Activated CD8-positive, alpha-beta T cell treated with anti-CD3 and anti-CD28 coated beads for 36 hours (primary cell): ENCODE measurements around the gene LCE7A. TPM values are rescaled to one million over a fixed set of nuclear protein-coding genes. Genes with fewer than 3 reads are reported as not detected.

Experiments
- ATAC-seq: fragments of 200-7000 bp; cut with Tn5 transposase; one replicate; pipeline ENCODE4 v1.10.0; 2021; ENCODE audit warnings: mild to moderate bottlenecking, moderate library complexity
- CTCF ChIA-PET: fragments of 350-600 bp; sonication (Branson Sonifier 250); formaldehyde crosslinking; loops from one replicate; lab custom pipeline; 2021; ENCODE audit warnings: antibody characterized with exemption; lab: Charles Lee
- POLR2A ChIA-PET: fragments of 350-600 bp; sonication (Branson Sonifier 250); formaldehyde crosslinking; loops from one replicate; lab custom pipeline; 2021; ENCODE audit warnings: antibody characterized with exemption; lab: Charles Lee
- DNase-seq: peaks from one replicate; pipeline ENCODE4 v3.0.0-alpha.2; 2020
- H3K27ac Mint-ChIP-seq: one replicate; pipeline ENCODE4 v1.8.0; 2021; ENCODE audit warnings: mild to moderate bottlenecking, mixed read lengths
- H3K27me3 Mint-ChIP-seq: one replicate; pipeline ENCODE4 v1.8.0; 2021; ENCODE audit warnings: mixed read lengths
- H3K36me3 Mint-ChIP-seq: one replicate; pipeline ENCODE4 v1.8.0; 2021; ENCODE audit warnings: low read depth, mixed read lengths
- H3K4me1 Mint-ChIP-seq: one replicate; pipeline ENCODE4 v1.8.0; 2021; ENCODE audit warnings: low read depth, mixed read lengths
- H3K4me3 Mint-ChIP-seq: one replicate; pipeline ENCODE4 v1.8.0; 2021; ENCODE audit warnings: mild to moderate bottlenecking, moderate library complexity, mixed read lengths
- H3K9me3 Mint-ChIP-seq: one replicate; pipeline ENCODE4 v1.8.0; 2021; ENCODE audit warnings: mixed read lengths
- intact Hi-C: fragments of 100-400 bp; cut with micrococcal nuclease; formaldehyde crosslinking; loops from one replicate; pipeline ENCODE4 v1.10.0; 2022
- total RNA-seq, 2 experiments: library from RNA; stranded (reverse); gene quantifications; one replicate each; pipeline ENCODE4 v1.2.3, GENCODE V29; 2021
- TF ChIP-seq, protein P1 (sequence below): fragments of 200-600 bp; IDR thresholded peaks from one replicate; pipeline ENCODE4 v1.8.0; 2022; ENCODE audit warnings: antibody characterized with exemption, mild to moderate bottlenecking

LCE7A gene
- total RNA-seq, 2 experiments from 2014 or later, result not detected

DNA sequence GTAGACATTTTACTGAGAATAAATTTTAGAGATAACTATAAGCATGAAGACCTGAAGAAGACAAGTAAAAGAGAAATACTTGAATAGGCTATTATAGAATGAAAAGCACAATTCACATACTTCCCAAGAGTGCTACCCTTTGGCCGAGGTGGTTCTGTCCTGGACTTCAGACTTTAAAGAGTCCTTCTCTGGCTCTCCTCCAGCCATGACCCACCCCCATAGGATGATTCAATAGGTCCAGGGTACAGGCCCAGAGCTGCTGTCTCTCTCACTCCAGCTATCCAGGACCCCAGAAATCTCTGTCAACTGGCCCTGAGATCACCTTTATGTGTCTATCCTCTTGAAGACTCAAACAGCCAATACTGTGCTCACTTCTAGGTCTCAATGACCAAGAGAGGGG lies 17.0 kb downstream of the LCE7A start:
- no peak for ATAC-seq

DNA sequence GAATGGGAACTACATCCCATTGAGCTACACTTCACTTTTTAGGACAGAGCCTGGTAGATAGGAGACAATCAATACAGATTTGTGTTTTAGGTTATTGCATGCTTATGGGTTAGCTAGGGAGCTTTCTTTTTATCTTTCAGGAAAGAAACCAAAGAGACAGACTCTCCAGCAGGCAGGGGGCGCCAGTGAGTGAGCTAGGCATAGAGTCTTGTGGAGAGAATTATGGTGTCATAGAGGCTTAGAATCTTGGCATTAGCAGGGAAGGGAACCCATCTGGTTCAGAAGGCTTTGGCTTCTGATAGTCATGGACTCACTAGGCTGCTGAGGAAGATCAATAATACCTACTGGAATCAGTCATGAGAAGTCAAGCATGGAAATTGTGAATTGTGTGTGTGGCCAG lies 18.2 kb downstream of the LCE7A start, which contains the start of gene SMCP:
Gene SMCP, plus strand, starts transcription at position 281 of the 400 bp plus-strand sequence. CDS start 6,101 bp downstream, outside the sequence.
- no peak within 1 kb of the TSS for H3K4me3 Mint-ChIP-seq
- intact Hi-C loops, result loop anchor here (10.0 kb wide), 1 partner anchor 347 kb away; no protein-coding TSS in a partner anchor
- CTCF ChIA-PET, result interaction anchor here (0.6 to 2.2 kb wide), 7 partner anchors 48 to 345 kb away, joined by 3 to 8 read pairs (median 4); no protein-coding TSS in a partner anchor

More for the DNA sequence above, 17.0 kb downstream of the LCE7A start:
- intact Hi-C loops, result loop anchor here (10.0 kb wide), 1 partner anchor 348 kb away; no protein-coding TSS in a partner anchor
- CTCF ChIA-PET, result no interaction called here
- POLR2A ChIA-PET, result no interaction called here
- H3K36me3 Mint-ChIP-seq, result no peaks in the 10 kb centered on the region
- no peaks in the 10 kb centered on the region for H3K4me1 Mint-ChIP-seq
- H3K4me3 Mint-ChIP-seq, result no peak overlapping the region
- H3K27ac Mint-ChIP-seq, result no peak overlapping the region
- TF ChIP-seq, protein P1, sequence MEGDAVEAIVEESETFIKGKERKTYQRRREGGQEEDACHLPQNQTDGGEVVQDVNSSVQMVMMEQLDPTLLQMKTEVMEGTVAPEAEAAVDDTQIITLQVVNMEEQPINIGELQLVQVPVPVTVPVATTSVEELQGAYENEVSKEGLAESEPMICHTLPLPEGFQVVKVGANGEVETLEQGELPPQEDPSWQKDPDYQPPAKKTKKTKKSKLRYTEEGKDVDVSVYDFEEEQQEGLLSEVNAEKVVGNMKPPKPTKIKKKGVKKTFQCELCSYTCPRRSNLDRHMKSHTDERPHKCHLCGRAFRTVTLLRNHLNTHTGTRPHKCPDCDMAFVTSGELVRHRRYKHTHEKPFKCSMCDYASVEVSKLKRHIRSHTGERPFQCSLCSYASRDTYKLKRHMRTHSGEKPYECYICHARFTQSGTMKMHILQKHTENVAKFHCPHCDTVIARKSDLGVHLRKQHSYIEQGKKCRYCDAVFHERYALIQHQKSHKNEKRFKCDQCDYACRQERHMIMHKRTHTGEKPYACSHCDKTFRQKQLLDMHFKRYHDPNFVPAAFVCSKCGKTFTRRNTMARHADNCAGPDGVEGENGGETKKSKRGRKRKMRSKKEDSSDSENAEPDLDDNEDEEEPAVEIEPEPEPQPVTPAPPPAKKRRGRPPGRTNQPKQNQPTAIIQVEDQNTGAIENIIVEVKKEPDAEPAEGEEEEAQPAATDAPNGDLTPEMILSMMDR, result no peak
- H3K9me3 Mint-ChIP-seq, result no peaks in the 10 kb centered on the region
- DNase-seq, result no peak
- peaks cover 11% of the 10 kb centered on the region for H3K27me3 Mint-ChIP-seq

DNA sequence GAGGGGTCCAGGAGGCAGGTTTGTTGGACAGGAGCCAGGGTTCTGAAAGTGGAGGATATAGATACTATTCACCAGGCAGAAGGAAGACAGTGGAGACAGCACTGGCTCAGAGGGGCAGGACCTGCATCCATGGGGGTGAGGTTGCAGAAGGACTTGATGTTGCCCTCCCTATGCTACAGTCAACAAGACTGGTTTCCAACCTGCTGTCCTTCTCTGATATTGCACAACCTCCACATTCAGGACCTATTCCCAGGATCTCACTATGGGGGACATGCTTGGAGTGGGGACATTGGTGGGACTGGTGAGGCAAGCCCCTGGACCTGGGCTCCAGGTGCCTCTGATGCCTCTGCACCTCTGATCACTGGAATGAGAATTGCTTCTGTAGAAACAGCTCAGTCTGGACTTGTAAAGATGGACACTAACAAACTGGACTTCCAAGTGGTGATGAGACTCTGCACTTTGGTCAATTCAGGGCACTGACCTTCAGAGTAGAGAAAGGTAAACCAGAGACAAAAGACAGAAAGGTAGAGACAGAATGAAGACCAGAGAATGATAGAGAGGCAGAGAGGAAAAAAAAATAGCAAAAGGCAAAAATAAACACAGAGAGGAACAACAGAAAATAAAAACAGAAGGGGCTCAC lies 19.9 kb downstream of the LCE7A start:
- H3K36me3 Mint-ChIP-seq, result no peaks in the 10 kb centered on the region
- ATAC-seq (no peak), DNase-seq (no peak)
- CTCF ChIA-PET, result no interaction called here
- intact Hi-C loops, result loop anchor here (10.0 kb wide), 1 partner anchor 345 kb away; no protein-coding TSS in a partner anchor
- TF ChIP-seq, protein P1, result no peak
- H3K4me1 Mint-ChIP-seq, result no peaks in the 10 kb centered on the region
- no peaks in the 10 kb centered on the region for H3K9me3 Mint-ChIP-seq
- H3K27ac Mint-ChIP-seq, result no peak overlapping the region
- H3K27me3 Mint-ChIP-seq, result peaks cover 11% of the 10 kb centered on the region
- POLR2A ChIA-PET, result no interaction called here
- H3K4me3 Mint-ChIP-seq, result no peak overlapping the region

More for the DNA sequence above, 18.2 kb downstream of the LCE7A start, which contains the start of gene SMCP:
- no peaks in the 10 kb centered on the region for H3K9me3 Mint-ChIP-seq
- H3K27ac Mint-ChIP-seq, result no peak within 1 kb of the TSS
- DNase-seq, result peak; percentile 58
- no peak for ATAC-seq
- H3K27me3 Mint-ChIP-seq, result peaks cover 11% of the 10 kb centered on the region
- POLR2A ChIA-PET, result no interaction called here
- no peaks in the 10 kb centered on the region for H3K4me1 Mint-ChIP-seq
- TF ChIP-seq, protein P1, result peak; percentile 41
- no peaks in the 10 kb centered on the region for H3K36me3 Mint-ChIP-seq

DNA sequence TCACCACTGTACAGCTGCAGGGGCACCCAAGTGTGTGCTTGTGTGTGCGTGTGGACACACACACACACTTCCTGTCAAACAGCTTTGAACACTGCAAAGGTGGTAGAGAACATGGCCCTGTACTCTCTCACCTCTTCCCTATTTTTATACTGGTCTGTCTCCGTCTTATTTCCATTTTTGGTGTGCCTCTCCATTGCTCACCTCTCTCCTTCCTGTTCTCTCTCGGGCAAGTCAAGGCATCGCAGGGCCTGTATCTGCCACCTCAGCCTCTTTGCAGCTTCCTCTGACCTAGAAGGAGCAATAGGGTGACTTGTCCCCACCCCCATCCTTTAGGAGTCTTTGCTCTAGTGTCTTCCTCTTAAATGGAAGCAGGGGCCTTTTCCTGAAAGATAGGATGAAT lies 20.5 kb downstream of the LCE7A start:
- H3K27me3 Mint-ChIP-seq, result peaks cover 9% of the 10 kb centered on the region
- H3K36me3 Mint-ChIP-seq, result no peaks in the 10 kb centered on the region
- DNase-seq (no peak), ATAC-seq (no peak)
- POLR2A ChIA-PET, result no interaction called here
- CTCF ChIA-PET, result no interaction called here
- no peaks in the 10 kb centered on the region for H3K9me3 Mint-ChIP-seq
- H3K27ac Mint-ChIP-seq, result no peak overlapping the region
- no peak overlapping the region for H3K4me3 Mint-ChIP-seq
- no peaks in the 10 kb centered on the region for H3K4me1 Mint-ChIP-seq
- TF ChIP-seq, protein P1, result no peak
- intact Hi-C loops, result no loop called here

DNA sequence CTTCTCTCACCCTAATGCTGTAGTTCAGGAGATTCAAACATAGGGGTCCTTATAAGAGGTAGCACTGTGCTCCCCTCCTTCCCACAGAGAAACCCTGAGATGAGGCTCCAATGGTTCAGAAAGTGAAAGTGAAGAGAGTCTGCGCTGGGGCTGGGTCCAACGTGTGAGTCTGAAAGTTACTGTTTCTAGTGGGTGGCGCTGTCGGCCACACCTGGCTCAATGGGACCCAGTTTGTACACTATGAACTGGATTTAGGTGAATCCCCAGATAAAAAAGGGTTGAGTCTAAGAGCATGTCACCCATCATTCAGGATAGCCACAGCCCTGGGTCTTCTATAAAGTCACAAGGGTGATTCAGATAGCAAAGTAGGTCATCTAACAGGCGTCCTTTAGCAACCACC lies 21.1 kb downstream of the LCE7A start:
- Mint-ChIP-seq H3K9me3 (no peaks in the 10 kb centered on the region), H3K4me3 (no peak overlapping the region), H3K36me3 (no peaks in the 10 kb centered on the region), H3K4me1 (no peaks in the 10 kb centered on the region), H3K27me3 (peaks cover 9% of the 10 kb centered on the region), H3K27ac (no peak overlapping the region)
- DNase-seq (no peak), ATAC-seq (no peak)
- POLR2A ChIA-PET, result interaction anchor here (0.6 kb wide), 1 partner anchor 365 kb away, joined by 3 read pairs; no protein-coding TSS in a partner anchor
- TF ChIP-seq, protein P1, result no peak
- intact Hi-C loops, result no loop called here
- CTCF ChIA-PET, result no interaction called here
